ENCODE results near the gene CAMTA1.

GRCh38 chr1:7645751-7646048 lies 860.4 kb downstream of the CAMTA1 start:
- TF ChIP-seq CTCF (IDR thresholded peaks at IDR 0.05) (no peak), POLR2AphosphoS5 (IDR thresholded peaks at IDR 0.05) (no peak)

All from stomach (tissue), 4 donors.